ENCODE measurements around the gene MYO7A.

The MYO7A gene

GRCh38 chr11:77129069-77129841 lies 1.2 kb downstream of the MYO7A start:
- DNase-seq, result no peak

- no peak for DNase-seq
Observed at GRCh38 chr11:77129842-77130756, 2.1 kb downstream of the MYO7A start.

GRCh38 chr11:77130763-77131513 lies 2.9 kb downstream of the MYO7A start:
- DNase-seq, result no peak

GRCh38 chr11:77131560-77131959 lies 3.5 kb downstream of the MYO7A start:
- no peak for DNase-seq

- DNase-seq, result no peak
Observed at GRCh38 chr11:77135069-77135468, 7.0 kb downstream of the MYO7A start.

GRCh38 chr11:77136074-77136473 lies 8.0 kb downstream of the MYO7A start:
- no peak for DNase-seq

- no peak for DNase-seq
Observed at GRCh38 chr11:77136784-77137420, 8.9 kb downstream of the MYO7A start.

GRCh38 chr11:77137421-77137820 lies 9.4 kb downstream of the MYO7A start:
- DNase-seq, result no peak

- no peak for DNase-seq
Observed at GRCh38 chr11:77138106-77138649, 10.1 kb downstream of the MYO7A start.

GRCh38 chr11:77139201-77139600 lies 11.2 kb downstream of the MYO7A start:
- DNase-seq, result no peak

- no peak for DNase-seq
Observed at GRCh38 chr11:77140231-77140851, 12.3 kb downstream of the MYO7A start.

GRCh38 chr11:77141034-77141433 lies 13.0 kb downstream of the MYO7A start:
- no peak for DNase-seq

GRCh38 chr11:77141475-77141874 lies 13.4 kb downstream of the MYO7A start:
- DNase-seq, result no peak

- no peak for DNase-seq
Observed at GRCh38 chr11:77142091-77142975, 14.3 kb downstream of the MYO7A start.

GRCh38 chr11:77143405-77144020 lies 15.5 kb downstream of the MYO7A start:
- DNase-seq, result no peak

GRCh38 chr11:77144196-77144856 lies 16.3 kb downstream of the MYO7A start:
- no peak for DNase-seq

- DNase-seq, result no peak
Observed at GRCh38 chr11:77144857-77145428, 16.9 kb downstream of the MYO7A start.

GRCh38 chr11:77146261-77147035 lies 18.4 kb downstream of the MYO7A start:
- DNase-seq, result no peak

GRCh38 chr11:77147036-77147315 lies 18.9 kb downstream of the MYO7A start:
- no peak for DNase-seq

Data from NCI-H2227 treated with DMSO at 0.1 percent for 48 hours (cell line).